H1 (cell line): ENCODE measurements around the gene SLC2A13. TPM values are rescaled to one million over a fixed set of nuclear protein-coding genes. Genes with fewer than 3 reads are reported as not detected.

Source experiments
- HDAC6 ChIP-seq: IDR thresholded peaks from one replicate; pipeline ENCODE4 v1.7.1; 2012; ENCODE audit warnings: low read depth, mild to moderate bottlenecking, inconsistent platforms, low read length, moderate library complexity
- RNF2 ChIP-seq: fragments of 200-900, 300-1000 bp; sonication (generic); IDR thresholded peaks from 2 replicates; pipeline ENCODE4 v1.7.1; 2016; ENCODE audit warnings: borderline replicate concordance, low read depth, mild to moderate bottlenecking, antibody characterized with exemption, low read length; ENCODE audit not compliant: poor library complexity, severe bottlenecking; ENCODE audit errors: missing control alignments
- ZNF274 ChIP-seq: IDR thresholded peaks from 2 replicates; pipeline ENCODE4 v1.7.0; 2012; ENCODE audit warnings: low read length, borderline replicate concordance; ENCODE audit errors: extremely low read depth
- polyA plus RNA-seq, 7 experiments: library from polyadenylated mRNA; depleted of rRNA in 3 of 7; stranded (reverse) in 5 of 7; unstranded in 2 of 7; fragments of >200 nt in 5 of 7; fragments of 200-250 nt in 2 of 7; gene quantifications; 1 replicate in 5 of 7; 2 replicates in 1 of 7; 4 replicates in 1 of 7; pipeline versions ENCODE4 v1.2.1 to v1.2.3, GENCODE V29; 2011 to 2013; ENCODE audit warnings: missing spikeins in 2 of 7, mixed read lengths in 2 of 7
- total RNA-seq: library from RNA; stranded (reverse); fragmentation: NEBNext Ultra II Directional; extraction: Animal tissue kit (Norgen Biotek cat#: 25700); gene quantifications from 2 replicates; pipeline ENCODE4 v1.2.1, GENCODE V29; 2021

SLC2A13 gene
- total and polyA plus RNA-seq, 2 of the 8 experiments (the other 6 are each of a cell fraction or from before 2014, with no cell fraction given): 2.8 to 9.6 TPM

GRCh38 chr12:40117818-40118217, 11.9 kb upstream of the SLC2A13 start (continued):
- no peak for TF ChIP-seq RNF2
- no peak for TF ChIP-seq ZNF274
- TF ChIP-seq HDAC6: no peak
